Breast epithelium (tissue), 4 donors: ENCODE data around the gene TP53. TPM values are rescaled to one million over a fixed set of nuclear protein-coding genes. Genes with fewer than 3 reads are reported as not detected.

ENCODE experiments used
- DNase-seq, 2 donors: peaks; one replicate each; pipeline ENCODE4 v3.0.0-alpha.2; 2019; ENCODE audit warnings: low spot score in 2 of 2
- H3K27ac ChIP-seq, 2 donors: fragments of 200-600 bp; sonication (generic) in 1 of 2; one replicate each; pipeline ENCODE4 v1.5.1; 2016 to 2019; ENCODE audit warnings: mild to moderate bottlenecking in 1 of 2
- H3K27me3 ChIP-seq, 2 donors: fragments of 200-600 bp; sonication (generic) in 1 of 2; one replicate each; pipeline versions ENCODE4 v1.5.1 to v1.6.0; 2017 to 2019; ENCODE audit warnings: control low read depth in 1 of 2, mild to moderate bottlenecking in 1 of 2
- H3K36me3 ChIP-seq: fragments of 200-600 bp; one replicate; pipeline ENCODE4 v1.5.1; 2019
- H3K4me1 ChIP-seq, 2 donors: fragments of 200-600 bp; sonication (generic); one replicate each; pipeline ENCODE4 v1.5.1; 2016 to 2019; ENCODE audit warnings: control low read depth in 1 of 2
- H3K4me3 ChIP-seq, 3 donors: fragments of 200-600 bp; sonication (generic); 1 replicate in 2 of 3; 2 replicates in 1 of 3; pipeline ENCODE4 v1.5.1; 2016 to 2019; ENCODE audit warnings: mild to moderate bottlenecking in 3 of 3, moderate library complexity in 2 of 3
- H3K9me3 ChIP-seq, 2 donors: fragments of 200-600 bp; sonication (generic) in 1 of 2; one replicate each; pipeline ENCODE4 v1.5.1; 2016 to 2019; ENCODE audit warnings: control low read depth in 1 of 2
- CTCF ChIP-seq, 3 donors: fragments of 450-650 bp; IDR thresholded peaks; one replicate each; pipeline ENCODE4 v1.5.1; 2016 to 2017; ENCODE audit warnings: antibody characterized with exemption in 3 of 3, mild to moderate bottlenecking in 3 of 3, moderate library complexity in 3 of 3
- POLR2A ChIP-seq: fragments of 450-650 bp; IDR thresholded peaks from one replicate; pipeline ENCODE4 v1.6.1; 2016; ENCODE audit warnings: antibody characterized with exemption, mild to moderate bottlenecking, moderate library complexity
- POLR2AphosphoS5 ChIP-seq, 3 donors: sonication (generic); formaldehyde crosslinking; IDR thresholded peaks; one replicate each; pipeline ENCODE4 v1.6.1; 2017; ENCODE audit warnings: antibody characterized with exemption in 3 of 3
- intact Hi-C: fragments of 100-400 bp; cut with DNase I; formaldehyde crosslinking; loops from one replicate; pipeline ENCODE4 v1.15.1; 2023; ENCODE audit warnings: low total_unique reads
- total RNA-seq, 3 donors: library from RNA; depleted of rRNA; stranded (reverse); fragments of >200 nt; gene quantifications; one replicate each; pipeline ENCODE4 v1.1.0, GENCODE V29; 2016

TP53 gene
- total RNA-seq, 3 donors from 2014 or later: 23.9 to 31.9 (median 24.2) TPM

DNA sequence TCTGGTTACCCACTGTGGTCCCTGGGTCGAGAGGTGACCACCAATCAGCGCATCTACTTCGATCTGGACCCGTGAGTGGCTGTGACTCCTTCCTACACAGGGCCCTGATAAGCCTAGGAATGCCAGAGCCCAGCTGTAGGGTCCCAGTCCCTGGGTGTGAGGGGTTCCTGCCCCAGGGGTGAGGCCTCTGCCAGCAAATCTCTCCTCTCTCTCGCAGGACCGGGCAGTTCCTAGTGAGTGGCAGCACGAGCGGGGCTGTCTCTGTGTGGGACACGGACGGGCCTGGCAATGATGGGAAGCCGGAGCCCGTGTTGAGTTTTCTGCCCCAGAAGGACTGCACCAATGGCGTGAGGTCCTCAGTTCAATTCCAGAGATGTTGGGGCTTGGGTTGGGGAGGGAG lies 15.5 kb upstream of the TP53 start:
- H3K4me1 ChIP-seq: peaks cover 0 to 2% of the 10 kb centered on the region in 2 donors
- no peak overlapping the region for H3K27ac ChIP-seq
- H3K36me3 ChIP-seq: no peaks in the 10 kb centered on the region
- no peaks in the 10 kb centered on the region for H3K9me3 ChIP-seq
- TF ChIP-seq POLR2AphosphoS5 (IDR thresholded peaks at IDR 0.05) (no peak), POLR2A (no peak), CTCF (IDR thresholded peaks at IDR 0.05) (no peak)
- intact Hi-C loops: no loop called here
- peaks cover 0 to 2% of the 10 kb centered on the region in 2 donors for H3K27me3 ChIP-seq
- H3K4me3 ChIP-seq: no peak overlapping the region
- DNase-seq: no peak

DNA sequence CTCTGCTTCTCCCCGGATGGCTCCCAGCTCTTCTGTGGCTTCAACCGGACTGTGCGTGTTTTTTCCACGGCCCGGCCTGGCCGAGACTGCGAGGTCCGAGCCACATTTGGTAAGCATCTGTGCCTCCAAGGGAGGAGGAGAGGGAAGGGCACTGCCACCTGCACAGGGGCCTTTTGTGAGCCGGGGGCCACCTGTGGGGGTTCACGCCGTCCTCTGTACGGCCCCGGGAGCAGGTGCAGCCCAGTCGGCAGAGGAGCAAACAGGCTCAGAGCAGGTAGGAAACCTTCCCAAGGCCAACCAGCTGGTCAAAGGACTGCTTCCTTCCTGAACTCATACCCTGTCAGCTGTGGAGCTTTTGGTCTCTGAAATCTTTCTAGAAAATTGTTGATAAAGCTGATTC lies 14.4 kb upstream of the TP53 start:
- Histone ChIP-seq H3K27me3 (peaks cover 0 to 2% of the 10 kb centered on the region in 2 donors), H3K4me3 (no peak overlapping the region), H3K36me3 (no peaks in the 10 kb centered on the region), H3K9me3 (no peaks in the 10 kb centered on the region), H3K27ac (no peak overlapping the region), H3K4me1 (peaks cover 0 to 2% of the 10 kb centered on the region in 2 donors)
- DNase-seq: no peak
- intact Hi-C loops: no loop called here
- TF ChIP-seq POLR2AphosphoS5 (IDR thresholded peaks at IDR 0.05): no peak
- no peak for TF ChIP-seq CTCF (IDR thresholded peaks at IDR 0.05)
- TF ChIP-seq POLR2A: no peak

GRCh38 chr17:7700510-7700909 lies 13.2 kb upstream of the TP53 start:
- DNase-seq: no peak
- intact Hi-C loops: no loop called here
- Histone ChIP-seq H3K27ac (no peak overlapping the region), H3K27me3 (peaks cover 0 to 2% of the 10 kb centered on the region in 2 donors), H3K36me3 (no peaks in the 10 kb centered on the region), H3K9me3 (no peaks in the 10 kb centered on the region), H3K4me3 (no peak overlapping the region), H3K4me1 (peaks cover 0 to 2% of the 10 kb centered on the region in 2 donors)
- TF ChIP-seq CTCF (IDR thresholded peaks at IDR 0.05) (no peak), POLR2A (no peak), POLR2AphosphoS5 (IDR thresholded peaks at IDR 0.05) (no peak)

DNA sequence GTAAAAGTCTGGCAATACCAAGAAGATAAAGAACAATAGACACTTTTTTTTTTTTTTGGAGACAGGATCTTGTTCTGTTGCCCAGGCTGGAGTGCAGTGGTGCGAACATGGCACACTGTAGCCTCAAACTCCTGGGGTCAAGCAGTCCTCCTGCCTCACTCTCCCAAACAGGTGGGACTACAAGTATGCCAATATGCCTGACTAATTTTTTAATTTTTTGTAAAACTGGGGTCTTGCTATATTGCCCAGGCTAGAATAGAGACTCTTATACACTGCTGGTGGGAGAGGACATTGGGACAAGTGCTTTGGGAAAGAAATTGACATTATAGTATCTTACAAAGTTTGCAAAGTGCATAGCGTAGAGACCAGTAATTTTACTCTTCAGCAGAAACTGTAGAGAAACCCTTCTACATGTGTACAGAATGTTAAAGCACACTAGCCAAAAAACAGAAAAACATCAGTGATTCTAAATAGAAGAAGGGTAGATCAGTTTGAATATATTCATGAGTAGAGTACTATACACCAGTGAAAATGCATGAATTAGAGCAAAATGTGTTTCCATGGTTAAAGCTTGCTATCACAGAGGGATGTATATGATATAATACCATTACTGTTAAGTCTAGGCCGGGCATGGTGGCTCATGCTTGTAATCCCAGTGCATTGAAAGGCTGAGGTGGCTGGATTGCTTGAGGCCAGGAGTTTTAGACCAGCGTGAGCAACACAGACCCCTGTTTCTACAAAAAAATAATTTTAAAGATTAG lies 10.7 kb upstream of the TP53 start:
- Histone ChIP-seq H3K27ac (no peak overlapping the region), H3K9me3 (no peaks in the 10 kb centered on the region), H3K4me3 (no peak overlapping the region), H3K4me1 (no peaks in the 10 kb centered on the region), H3K36me3 (no peaks in the 10 kb centered on the region), H3K27me3 (no peaks in the 10 kb centered on the region)
- TF ChIP-seq POLR2A (no peak), POLR2AphosphoS5 (IDR thresholded peaks at IDR 0.05) (no peak), CTCF (IDR thresholded peaks at IDR 0.05) (no peak)
- intact Hi-C loops: no loop called here
- no peak for DNase-seq

- Histone ChIP-seq H3K27ac (no peak overlapping the region), H3K36me3 (no peaks in the 10 kb centered on the region), H3K4me3 (no peak overlapping the region), H3K27me3 (no peaks in the 10 kb centered on the region), H3K4me1 (no peaks in the 10 kb centered on the region), H3K9me3 (no peaks in the 10 kb centered on the region)
- TF ChIP-seq POLR2A (no peak), POLR2AphosphoS5 (IDR thresholded peaks at IDR 0.05) (no peak), CTCF (IDR thresholded peaks at IDR 0.05) (no peak)
- DNase-seq: no peak
- intact Hi-C loops: no loop called here
Observed at GRCh38 chr17:7695586-7695985, 8.3 kb upstream of the TP53 start.
